GM23338 (cell line): ENCODE data around the gene KIAA1755. TPM values are rescaled to one million over a fixed set of nuclear protein-coding genes. Genes with fewer than 3 reads are reported as not detected.

Experiments
- ATAC-seq: fragments of 200-7000 bp; cut with Tn5 transposase; 3 replicates; pipeline ENCODE4 v1.9.1; 2020
- DNase-seq: peaks from one replicate; pipeline ENCODE4 v3.0.0-alpha.2; 2015; ENCODE audit warnings: low spot score
- H2AFZ ChIP-seq: fragments of 200-600 bp; sonication (generic); 2 replicates; pipeline ENCODE4 v1.8.0; 2016; ENCODE audit warnings: antibody characterized with exemption, mild to moderate bottlenecking, moderate library complexity
- H3F3A ChIP-seq: fragments of 200-600 bp; sonication (generic); replicated peaks from 2 replicates; pipeline ENCODE4 v1.8.0; 2017; ENCODE audit warnings: antibody characterized with exemption, mixed run types, low read depth
- H3K27ac ChIP-seq: fragments of 200-600 bp; sonication (generic); 2 replicates; pipeline ENCODE4 v1.6.1; 2016; ENCODE audit warnings: low read depth
- H3K27me3 ChIP-seq: fragments of 200-600 bp; sonication (generic); 2 replicates; pipeline ENCODE4 v1.8.0; 2016; ENCODE audit warnings: mild to moderate bottlenecking, mixed run types, moderate library complexity; ENCODE audit not compliant: insufficient read depth
- H3K36me3 ChIP-seq: fragments of 200-600 bp; sonication (generic); 2 replicates; pipeline ENCODE4 v1.8.0; 2016; ENCODE audit warnings: mild to moderate bottlenecking; ENCODE audit not compliant: insufficient read depth
- H3K4me1 ChIP-seq: fragments of 200-600 bp; sonication (generic); 2 replicates; pipeline ENCODE4 v1.8.0; 2016; ENCODE audit warnings: mild to moderate bottlenecking, moderate library complexity; ENCODE audit not compliant: insufficient read depth
- H3K4me2 ChIP-seq: fragments of 200-600 bp; sonication (generic); 2 replicates; pipeline ENCODE4 v1.7.1; 2017; ENCODE audit warnings: mixed run types
- H3K4me3 ChIP-seq: fragments of 200-600 bp; sonication (generic); 2 replicates; pipeline ENCODE4 v1.6.1; 2016; ENCODE audit warnings: mixed run types
- H3K79me2 ChIP-seq: fragments of 200-600 bp; sonication (generic); replicated peaks from 2 replicates; pipeline ENCODE4 v1.8.0; 2017; ENCODE audit warnings: mild to moderate bottlenecking; ENCODE audit not compliant: insufficient read depth
- H3K9me2 ChIP-seq: fragments of 200-600 bp; sonication (generic); 2 replicates; pipeline ENCODE4 v1.8.0; 2017; ENCODE audit not compliant: insufficient read depth
- H4K20me1 ChIP-seq: fragments of 200-600 bp; sonication (generic); replicated peaks from 2 replicates; pipeline ENCODE4 v1.8.0; 2017; ENCODE audit warnings: mild to moderate bottlenecking; ENCODE audit not compliant: insufficient read depth
- H3K27ac Mint-ChIP-seq: 2 replicates; pipeline ENCODE4 v1.8.0; 2020; ENCODE audit warnings: inconsistent platforms, mild to moderate bottlenecking, moderate library complexity, mixed read lengths
- H3K27me3 Mint-ChIP-seq: 3 replicates; pipeline ENCODE4 v1.8.0; 2022; ENCODE audit warnings: low read depth, mild to moderate bottlenecking, moderate library complexity, mixed read lengths, inconsistent platforms; ENCODE audit not compliant: insufficient read depth, poor library complexity
- H3K36me3 Mint-ChIP-seq: 3 replicates; pipeline ENCODE4 v1.8.0; 2021; ENCODE audit warnings: low read depth, mild to moderate bottlenecking, inconsistent platforms, moderate library complexity, mixed read lengths
- H3K4me1 Mint-ChIP-seq: 3 replicates; pipeline ENCODE4 v1.8.0; 2020; ENCODE audit warnings: mild to moderate bottlenecking, inconsistent platforms, mixed read lengths
- H3K4me3 Mint-ChIP-seq: 3 replicates; pipeline ENCODE4 v1.8.0; 2021; ENCODE audit warnings: moderate library complexity, mild to moderate bottlenecking, inconsistent platforms, mixed read lengths
- H3K9me3 Mint-ChIP-seq: 3 replicates; pipeline ENCODE4 v1.8.0; 2020; ENCODE audit warnings: moderate library complexity, mild to moderate bottlenecking, inconsistent platforms, mixed read lengths
- CREB1 ChIP-seq: fragments of 250-450 bp; sonication (Bioruptor Pico); IDR thresholded peaks from 2 replicates; pipeline ENCODE4 v1.5.0; 2020; ENCODE audit warnings: low read depth, mild to moderate bottlenecking, moderate library complexity
- CTCF ChIP-seq, 2 experiments: fragments of 200-600 bp in 1 of 2; sonication (generic) in 1 of 2; conservative IDR thresholded peaks; 2 replicates each; pipeline versions ENCODE4 v1.5.1 to v1.6.1; 2016 to 2017; ENCODE audit warnings: antibody characterized with exemption in 2 of 2, low read depth in 2 of 2, mild to moderate bottlenecking in 2 of 2, moderate library complexity in 1 of 2
- ETS1 ChIP-seq: IDR thresholded peaks from 2 replicates; pipeline ENCODE4 v1.6.1; 2016; ENCODE audit warnings: antibody characterized with exemption
- EZH2 ChIP-seq: fragments of 200-600 bp; sonication (generic); IDR thresholded peaks from one replicate; pipeline ENCODE4 v1.8.0; 2017; ENCODE audit warnings: antibody characterized with exemption, mild to moderate bottlenecking, low read depth; ENCODE audit not compliant: unreplicated experiment
- JUNB ChIP-seq: IDR thresholded peaks from one replicate; pipeline ENCODE4 v1.6.1; 2016; ENCODE audit warnings: antibody characterized with exemption; ENCODE audit not compliant: unreplicated experiment
- REST ChIP-seq: IDR thresholded peaks from one replicate; pipeline ENCODE4 v1.6.1; 2018; ENCODE audit warnings: antibody characterized with exemption; ENCODE audit not compliant: unreplicated experiment
- STAT1 ChIP-seq: IDR thresholded peaks from one replicate; pipeline ENCODE4 v1.6.1; 2016; ENCODE audit warnings: antibody characterized with exemption; ENCODE audit not compliant: unreplicated experiment
- ZNF114 ChIP-seq: fragments of 250-450 bp; sonication (Bioruptor Pico); IDR thresholded peaks from 2 replicates; pipeline ENCODE4 v1.5.0; 2020; ENCODE audit warnings: mild to moderate bottlenecking, moderate library complexity
- ZNF331 ChIP-seq: fragments of 250-450 bp; sonication (Bioruptor Pico); IDR thresholded peaks from 2 replicates; pipeline ENCODE4 v1.5.0; 2020; ENCODE audit warnings: low read depth, mild to moderate bottlenecking, moderate library complexity
- ZNF462 ChIP-seq: fragments of 250-450 bp; sonication (Bioruptor Pico); IDR thresholded peaks from 2 replicates; pipeline ENCODE4 v1.5.0; 2020; ENCODE audit warnings: mild to moderate bottlenecking, moderate library complexity
- polyA plus RNA-seq: library from polyadenylated mRNA; unstranded; fragments of >200 nt; fragmentation: Nextera tagmentation; extraction: Ambion mirVana; gene quantifications from 2 replicates; pipeline ENCODE4 v1.2.1, GENCODE V29; 2016
- total RNA-seq: library from RNA; depleted of rRNA; stranded (reverse); fragments of >200 nt; shearing (Covaris generic); gene quantifications from 2 replicates; pipeline ENCODE4 v1.2.3, GENCODE V29; 2014

KIAA1755 gene
- total and polyA plus RNA-seq, 2 experiments from 2014 or later: 0.28 TPM; not detected in 1

- no peak for TF ChIP-seq CTCF (conservative IDR thresholded peaks at IDR 0.05; ENCODE audit: low read depth in 2 of 2)
- TF ChIP-seq JUNB: no peak
- no peak for TF ChIP-seq EZH2
These were observed 26.3 kb upstream of the KIAA1755 start (continued) for GRCh38 chr20:38286586-38287531.

GRCh38 chr20:38284893-38285444, 24.4 kb upstream of the KIAA1755 start:
- no peaks in the 10 kb centered on the region for H3K9me2 ChIP-seq
- H3K4me3 ChIP-seq: no peak overlapping the region
- TF ChIP-seq REST (no peak), EZH2 (no peak), JUNB (no peak), ZNF462 (no peak), CREB1 (CRISPR knock-in tag) (no peak), STAT1 (no peak), ETS1 (no peak), ZNF331 (no peak), ZNF114 (CRISPR knock-in tag) (no peak)

More at GRCh38 chr20:38284893-38285444, 24.4 kb upstream of the KIAA1755 start:
- no peak overlapping the region for H3K27ac Mint-ChIP-seq
- Histone ChIP-seq H3K79me2 (no peaks in the 10 kb centered on the region), H3K36me3 (no peaks in the 10 kb centered on the region), H4K20me1 (no peaks in the 10 kb centered on the region), H3K4me1 (no peaks in the 10 kb centered on the region), H3K4me2 (no peak overlapping the region), H3K27me3 (no peaks in the 10 kb centered on the region), H3F3A (no peaks in the 10 kb centered on the region), H3K27ac (no peak overlapping the region), H2AFZ (no peak overlapping the region)
- peaks cover 19% of the 10 kb centered on the region for H3K9me3 Mint-ChIP-seq
- peaks cover 12% of the 10 kb centered on the region for H3K4me1 Mint-ChIP-seq
- H3K36me3 Mint-ChIP-seq: peaks cover 3% of the 10 kb centered on the region; the same call in 2 of the 3 replicates
- H3K4me3 Mint-ChIP-seq: no peak overlapping the region
- H3K27me3 Mint-ChIP-seq: peaks cover 4% of the 10 kb centered on the region
- no peak for ATAC-seq
- no peak for DNase-seq
